Measurements from ENCODE around the gene STK32B. TPM values are rescaled to one million over a fixed set of nuclear protein-coding genes. Genes with fewer than 3 reads are reported as not detected.

The STK32B gene
- polyA plus RNA-seq, 4 donors = 0.27 to 0.75 (median 0.58) TPM; not detected in 1

DNA sequence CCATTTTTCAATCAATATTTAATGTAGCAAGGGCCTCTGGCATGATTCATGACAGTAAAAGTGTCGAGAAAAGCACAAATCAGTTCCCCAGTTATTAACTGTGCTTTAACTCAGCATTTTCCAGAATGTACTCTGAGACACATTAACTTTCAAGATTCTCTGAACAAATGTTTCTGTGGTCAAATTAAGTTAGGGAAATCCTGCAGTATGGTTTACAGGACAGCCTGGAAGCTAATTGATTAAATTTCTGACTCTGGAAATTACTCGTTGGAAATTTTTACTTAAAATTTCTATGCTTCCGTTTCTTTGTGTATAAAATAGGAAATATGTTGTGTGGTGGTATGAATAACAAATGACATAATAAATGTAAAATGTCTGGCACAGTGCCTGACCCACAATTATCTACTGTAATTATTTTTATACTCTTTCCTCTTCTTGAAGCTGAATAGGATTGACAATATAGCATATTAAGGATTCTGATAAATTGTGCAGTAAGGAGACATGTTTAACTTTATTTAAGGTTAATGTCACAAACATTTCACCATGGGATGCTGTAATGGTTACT, 33.7 kb downstream of the STK32B start:
- no peak overlapping the region for H3K4me3 ChIP-seq (ENCODE audit: low read depth in 1 of 3, low read length in 3 of 3)
- peaks cover 0 to 7% of the 10 kb centered on the region in 2 donors for H3K9me3 ChIP-seq (ENCODE audit: control insufficient read depth in 2 of 2, insufficient read depth in 1 of 2, low read depth in 1 of 2, low read length in 1 of 2)
- H3K27ac ChIP-seq (ENCODE audit: low read depth in 1 of 3, low read length in 2 of 3) = no peak overlapping the region
- DNase-seq (no peak), FAIRE-seq (no peak)
- 45 to 64% (median 54%) methylated on average over 3 of the region's 3 CpGs for WGBS, 3 donors
- no peaks in the 10 kb centered on the region for H3K36me3 ChIP-seq (ENCODE audit: control insufficient read depth in 3 of 3, insufficient read depth in 2 of 3, low read depth in 1 of 3, low read length in 3 of 3)
- H3K4me1 ChIP-seq (ENCODE audit: control insufficient read depth in 3 of 3, insufficient read depth in 2 of 3, low read depth in 1 of 3, low read length in 2 of 3) = no peaks in the 10 kb centered on the region
- H3K27me3 ChIP-seq (ENCODE audit: control insufficient read depth in 3 of 3, insufficient read depth in 3 of 3, low read length in 3 of 3) = no peaks in the 10 kb centered on the region

GRCh38 chr4:5086535-5086934, 35.3 kb downstream of the STK32B start:
- Histone ChIP-seq H3K4me3 (ENCODE audit: low read depth in 1 of 3, low read length in 3 of 3) (no peak overlapping the region), H3K9me3 (ENCODE audit: control insufficient read depth in 2 of 2, insufficient read depth in 1 of 2, low read depth in 1 of 2, low read length in 1 of 2) (peaks cover 0 to 7% of the 10 kb centered on the region in 2 donors), H3K36me3 (ENCODE audit: control insufficient read depth in 3 of 3, insufficient read depth in 2 of 3, low read depth in 1 of 3, low read length in 3 of 3) (no peaks in the 10 kb centered on the region), H3K4me1 (ENCODE audit: control insufficient read depth in 3 of 3, insufficient read depth in 2 of 3, low read depth in 1 of 3, low read length in 2 of 3) (no peaks in the 10 kb centered on the region), H3K27ac (ENCODE audit: low read depth in 1 of 3, low read length in 2 of 3) (no peak overlapping the region), H3K27me3 (ENCODE audit: control insufficient read depth in 3 of 3, insufficient read depth in 3 of 3, low read length in 3 of 3) (no peaks in the 10 kb centered on the region)
- FAIRE-seq = no peak
- DNase-seq = no peak
- WGBS, 3 donors = 83 to 92% (median 83%) methylated on average over 1 of the region's 1 CpG

DNA sequence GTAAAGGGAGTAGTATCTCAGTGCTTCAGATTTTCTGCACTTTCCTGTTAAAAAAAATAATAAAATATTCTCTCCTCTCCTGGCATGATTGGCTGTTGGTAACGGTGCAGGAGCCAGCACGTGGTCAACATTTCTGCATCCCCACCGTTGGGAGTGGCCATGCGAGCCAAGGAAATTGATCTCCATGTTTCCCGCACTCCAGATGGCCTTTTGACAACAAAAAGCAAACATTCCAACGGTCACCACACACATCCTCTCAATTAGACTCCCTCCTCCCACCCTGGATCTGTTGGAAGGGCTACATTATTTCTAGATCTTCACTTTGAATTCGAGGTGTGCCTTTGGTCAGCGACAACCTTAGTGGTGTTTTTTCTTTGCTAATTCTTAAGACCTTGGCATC, 45.0 kb downstream of the STK32B start:
- H3K4me3 ChIP-seq (ENCODE audit: low read depth in 1 of 3, low read length in 3 of 3) = no peak overlapping the region
- no peaks in the 10 kb centered on the region for H3K27me3 ChIP-seq (ENCODE audit: control insufficient read depth in 3 of 3, insufficient read depth in 3 of 3, low read length in 3 of 3)
- DNase-seq (no peak), FAIRE-seq (no peak)
- no peaks in the 10 kb centered on the region for H3K4me1 ChIP-seq (ENCODE audit: control insufficient read depth in 3 of 3, insufficient read depth in 2 of 3, low read depth in 1 of 3, low read length in 2 of 3)
- H3K9me3 ChIP-seq (ENCODE audit: control insufficient read depth in 2 of 2, insufficient read depth in 1 of 2, low read depth in 1 of 2, low read length in 1 of 2) = peaks cover 0 to 2% of the 10 kb centered on the region in 2 donors
- no peaks in the 10 kb centered on the region for H3K36me3 ChIP-seq (ENCODE audit: control insufficient read depth in 3 of 3, insufficient read depth in 2 of 3, low read depth in 1 of 3, low read length in 3 of 3)
- 32 to 48% (median 43%) methylated on average over 8 of the region's 8 CpGs for WGBS, 3 donors
- no peak overlapping the region for H3K27ac ChIP-seq (ENCODE audit: low read depth in 1 of 3, low read length in 2 of 3)

GRCh38 chr4:5098176-5098575, 46.9 kb downstream of the STK32B start:
- Histone ChIP-seq H3K4me1 (ENCODE audit: control insufficient read depth in 3 of 3, insufficient read depth in 2 of 3, low read depth in 1 of 3, low read length in 2 of 3) (no peaks in the 10 kb centered on the region), H3K4me3 (ENCODE audit: low read depth in 1 of 3, low read length in 3 of 3) (no peak overlapping the region), H3K27me3 (ENCODE audit: control insufficient read depth in 3 of 3, insufficient read depth in 3 of 3, low read length in 3 of 3) (no peaks in the 10 kb centered on the region), H3K9me3 (ENCODE audit: control insufficient read depth in 2 of 2, insufficient read depth in 1 of 2, low read depth in 1 of 2, low read length in 1 of 2) (no peaks in the 10 kb centered on the region), H3K27ac (ENCODE audit: low read depth in 1 of 3, low read length in 2 of 3) (no peak overlapping the region), H3K36me3 (ENCODE audit: control insufficient read depth in 3 of 3, insufficient read depth in 2 of 3, low read depth in 1 of 3, low read length in 3 of 3) (no peaks in the 10 kb centered on the region)
- no peak for FAIRE-seq
- WGBS, 3 donors = 44 to 49% (median 48%) methylated on average over 1 of the region's 1 CpG
- no peak for DNase-seq

GRCh38 chr4:5100336-5100735, 49.1 kb downstream of the STK32B start:
- no peak for FAIRE-seq
- H3K27me3 ChIP-seq (ENCODE audit: control insufficient read depth in 3 of 3, insufficient read depth in 3 of 3, low read length in 3 of 3) = no peaks in the 10 kb centered on the region
- no peak overlapping the region for H3K27ac ChIP-seq (ENCODE audit: low read depth in 1 of 3, low read length in 2 of 3)
- no peaks in the 10 kb centered on the region for H3K36me3 ChIP-seq (ENCODE audit: control insufficient read depth in 3 of 3, insufficient read depth in 2 of 3, low read depth in 1 of 3, low read length in 3 of 3)
- no peak for DNase-seq
- no peak overlapping the region for H3K4me3 ChIP-seq (ENCODE audit: low read depth in 1 of 3, low read length in 3 of 3)
- no peaks in the 10 kb centered on the region for H3K9me3 ChIP-seq (ENCODE audit: control insufficient read depth in 2 of 2, insufficient read depth in 1 of 2, low read depth in 1 of 2, low read length in 1 of 2)
- H3K4me1 ChIP-seq (ENCODE audit: control insufficient read depth in 3 of 3, insufficient read depth in 2 of 3, low read depth in 1 of 3, low read length in 2 of 3) = no peaks in the 10 kb centered on the region

DNA sequence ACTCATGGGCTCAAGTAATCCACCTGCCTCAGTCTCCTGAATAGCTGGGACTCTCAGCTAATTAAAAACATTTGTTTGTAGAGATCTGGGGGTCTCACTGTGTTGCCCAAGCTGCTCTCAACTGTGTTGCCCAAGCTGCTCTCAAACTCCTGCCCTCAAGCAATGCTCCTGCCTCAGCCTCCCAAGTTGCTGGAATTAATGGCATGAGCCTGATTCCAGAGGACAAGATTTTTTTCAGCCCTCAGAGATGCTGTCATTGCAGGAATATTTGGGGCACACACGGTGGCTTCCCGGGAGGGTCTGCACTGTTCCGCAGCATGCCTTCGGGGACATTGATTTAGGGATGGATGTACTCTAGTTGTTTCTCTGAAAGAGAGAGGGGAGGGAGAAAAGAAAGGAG, 49.7 kb downstream of the STK32B start:
- FAIRE-seq = no peak
- H3K27me3 ChIP-seq (ENCODE audit: control insufficient read depth in 3 of 3, insufficient read depth in 3 of 3, low read length in 3 of 3) = no peaks in the 10 kb centered on the region
- 85 to 94% (median 86%) methylated on average over 4 of the region's 4 CpGs for WGBS, 3 donors
- no peak overlapping the region for H3K27ac ChIP-seq (ENCODE audit: low read depth in 1 of 3, low read length in 2 of 3)
- no peak for DNase-seq
- H3K36me3 ChIP-seq (ENCODE audit: control insufficient read depth in 3 of 3, insufficient read depth in 2 of 3, low read depth in 1 of 3, low read length in 3 of 3) = no peaks in the 10 kb centered on the region
- no peaks in the 10 kb centered on the region for H3K4me1 ChIP-seq (ENCODE audit: control insufficient read depth in 3 of 3, insufficient read depth in 2 of 3, low read depth in 1 of 3, low read length in 2 of 3)
- H3K9me3 ChIP-seq (ENCODE audit: control insufficient read depth in 2 of 2, insufficient read depth in 1 of 2, low read depth in 1 of 2, low read length in 1 of 2) = no peaks in the 10 kb centered on the region
- no peak overlapping the region for H3K4me3 ChIP-seq (ENCODE audit: low read depth in 1 of 3, low read length in 3 of 3)

- Histone ChIP-seq H3K4me1 (ENCODE audit: control insufficient read depth in 3 of 3, insufficient read depth in 2 of 3, low read depth in 1 of 3, low read length in 2 of 3) (no peaks in the 10 kb centered on the region), H3K4me3 (ENCODE audit: low read depth in 1 of 3, low read length in 3 of 3) (no peak overlapping the region), H3K27me3 (ENCODE audit: control insufficient read depth in 3 of 3, insufficient read depth in 3 of 3, low read length in 3 of 3) (no peaks in the 10 kb centered on the region), H3K27ac (ENCODE audit: low read depth in 1 of 3, low read length in 2 of 3) (no peak overlapping the region), H3K36me3 (ENCODE audit: control insufficient read depth in 3 of 3, insufficient read depth in 2 of 3, low read depth in 1 of 3, low read length in 3 of 3) (no peaks in the 10 kb centered on the region), H3K9me3 (ENCODE audit: control insufficient read depth in 2 of 2, insufficient read depth in 1 of 2, low read depth in 1 of 2, low read length in 1 of 2) (no peaks in the 10 kb centered on the region)
- 68 to 73% (median 70%) methylated on average over 3 of the region's 3 CpGs for WGBS, 3 donors
- DNase-seq (no peak), FAIRE-seq (no peak)
Observed at GRCh38 chr4:5101571-5101970, 50.3 kb downstream of the STK32B start.

DNA sequence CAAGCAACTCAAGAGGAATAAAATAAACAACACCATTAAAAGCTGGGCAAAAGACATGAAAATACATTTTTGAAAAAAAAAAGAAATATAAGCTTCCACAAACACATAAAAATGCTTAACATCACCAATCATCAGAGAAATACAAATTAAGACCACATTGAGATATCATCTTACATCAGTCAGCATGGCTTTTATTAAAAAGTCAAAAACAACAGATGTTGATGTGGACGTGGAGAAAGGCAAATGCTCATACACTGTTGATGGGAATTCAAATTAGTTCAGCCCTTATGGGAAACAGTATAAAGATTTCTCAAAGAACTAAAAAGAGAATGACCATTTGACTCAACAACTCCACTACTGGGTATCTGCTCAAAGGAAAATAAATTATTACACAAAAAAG, 59.6 kb downstream of the STK32B start:
- H3K27ac ChIP-seq (ENCODE audit: low read depth in 1 of 3, low read length in 2 of 3) = no peak overlapping the region
- FAIRE-seq (no peak), DNase-seq (no peak)
- no peaks in the 10 kb centered on the region for H3K27me3 ChIP-seq (ENCODE audit: control insufficient read depth in 3 of 3, insufficient read depth in 3 of 3, low read length in 3 of 3)
- no peak overlapping the region for H3K4me3 ChIP-seq (ENCODE audit: low read depth in 1 of 3, low read length in 3 of 3)
- 67 to 68% (median 67%) methylated on average over 1 of the region's 1 CpG for WGBS, 3 donors
- H3K36me3 ChIP-seq (ENCODE audit: control insufficient read depth in 3 of 3, insufficient read depth in 2 of 3, low read depth in 1 of 3, low read length in 3 of 3) = no peaks in the 10 kb centered on the region
- no peaks in the 10 kb centered on the region for H3K9me3 ChIP-seq (ENCODE audit: control insufficient read depth in 2 of 2, insufficient read depth in 1 of 2, low read depth in 1 of 2, low read length in 1 of 2)
- no peaks in the 10 kb centered on the region for H3K4me1 ChIP-seq (ENCODE audit: control insufficient read depth in 3 of 3, insufficient read depth in 2 of 3, low read depth in 1 of 3, low read length in 2 of 3)

- FAIRE-seq = no peak
- Histone ChIP-seq H3K4me1 (ENCODE audit: control insufficient read depth in 3 of 3, insufficient read depth in 2 of 3, low read depth in 1 of 3, low read length in 2 of 3) (no peaks in the 10 kb centered on the region), H3K9me3 (ENCODE audit: control insufficient read depth in 2 of 2, insufficient read depth in 1 of 2, low read depth in 1 of 2, low read length in 1 of 2) (no peaks in the 10 kb centered on the region), H3K36me3 (ENCODE audit: control insufficient read depth in 3 of 3, insufficient read depth in 2 of 3, low read depth in 1 of 3, low read length in 3 of 3) (no peaks in the 10 kb centered on the region), H3K27me3 (ENCODE audit: control insufficient read depth in 3 of 3, insufficient read depth in 3 of 3, low read length in 3 of 3) (no peaks in the 10 kb centered on the region), H3K27ac (ENCODE audit: low read depth in 1 of 3, low read length in 2 of 3) (no peak overlapping the region), H3K4me3 (ENCODE audit: low read depth in 1 of 3, low read length in 3 of 3) (no peak overlapping the region)
- DNase-seq = no peak
- 50 to 67% (median 64%) methylated on average over 2 of the region's 2 CpGs for WGBS, 3 donors
Observed at GRCh38 chr4:5112333-5113095, 61.2 kb downstream of the STK32B start.
